K562 (cell line): ENCODE data around the gene ADGRG1. TPM values are rescaled to one million over a fixed set of nuclear protein-coding genes. Genes with fewer than 3 reads are reported as not detected.
A peak's percentile ranks its signal among the peaks of the same experiment; 100 is the strongest.

Source experiments
- CEBPB ChIP-seq: fragments of 450-650 bp; IDR thresholded peaks from 2 replicates; pipeline ENCODE4 v1.6.1; 2016; ENCODE audit warnings: missing genetic modification characterization, missing compliant biosample characterization
- FOXJ3 ChIP-seq: sonication (generic); formaldehyde crosslinking; IDR thresholded peaks from 2 replicates; pipeline ENCODE4 v1.4.0; 2020; ENCODE audit warnings: mild to moderate bottlenecking, missing genetic modification reagents
- MAFF ChIP-seq: IDR thresholded peaks from 2 replicates; pipeline ENCODE4 v1.6.1; 2012; ENCODE audit warnings: low read length, improper control_type of control experiment
- PTRF ChIP-seq: fragments of 450-650 bp; IDR thresholded peaks from 2 replicates; pipeline ENCODE4 v1.6.1; 2016; ENCODE audit warnings: mild to moderate bottlenecking, missing genetic modification characterization, missing compliant biosample characterization
- SMARCE1 ChIP-seq: fragments of 450-650 bp; IDR thresholded peaks from 2 replicates; pipeline ENCODE4 v1.7.1; 2016; ENCODE audit warnings: mild to moderate bottlenecking
- TAF9B ChIP-seq: fragments of 450-650 bp; IDR thresholded peaks from 2 replicates; pipeline ENCODE4 v1.6.1; 2018; ENCODE audit warnings: mild to moderate bottlenecking; ENCODE audit not compliant: partially characterized antibody
- TAL1 ChIP-seq: fragments of 450-650 bp; IDR thresholded peaks from 2 replicates; pipeline ENCODE4 v1.6.1; 2016; ENCODE audit warnings: mild to moderate bottlenecking
- TRIM24 ChIP-seq, 2 experiments: fragments of 450-650 bp; IDR thresholded peaks; 2 replicates each; pipeline ENCODE4 v1.6.1; 2016
- XRCC5 ChIP-seq: fragments of 200-400 bp; formaldehyde crosslinking; IDR thresholded peaks from 2 replicates; pipeline ENCODE4 v1.6.1; 2017; ENCODE audit warnings: low read depth, mild to moderate bottlenecking, low read length
- ZNF146 ChIP-seq: IDR thresholded peaks from one replicate; pipeline ENCODE4 v1.6.1; 2018; ENCODE audit warnings: missing compliant biosample characterization; ENCODE audit not compliant: unreplicated experiment
- ZNF316 ChIP-seq: fragments of 450-650 bp; IDR thresholded peaks from 2 replicates; pipeline ENCODE4 v1.6.1; 2016
- polyA plus RNA-seq, 8 experiments: library from polyadenylated mRNA; depleted of rRNA in 4 of 8; stranded (reverse) in 5 of 8; unstranded in 3 of 8; fragments of >200 nt; fragmentation: Nextera tagmentation in 2 of 8; fragmentation: Illumina TruSeq in 1 of 8; extraction: Ambion mirVana in 2 of 8; extraction: Trizol in 1 of 8; gene quantifications; 2 replicates each; pipeline versions ENCODE4 v1.2.1 to v1.2.3, GENCODE V29; 2011 to 2014; ENCODE audit warnings: inconsistent platforms in 1 of 8, missing spikeins in 1 of 8
- total RNA-seq, 7 experiments: library from RNA; depleted of rRNA in 6 of 7; stranded (reverse); fragments of >200 nt in 6 of 7; fragmentation: Illumina TruSeq in 2 of 7; extraction: Trizol in 2 of 7; gene quantifications; 2 replicates each; pipeline versions ENCODE4 v1.2.1 to v1.2.3, GENCODE V29; 2011 to 2021; ENCODE audit warnings: low replicate concordance in 1 of 7
- TF ChIP-seq, protein P1 (sequence below): sonication (generic); formaldehyde crosslinking; IDR thresholded peaks from 2 replicates; pipeline ENCODE4 v1.8.1; 2022; ENCODE audit warnings: missing genetic modification reagents
- TF ChIP-seq, protein P2 (sequence below), 2 experiments: fragments of 450-650 bp in 1 of 2; sonication (generic) in 1 of 2; formaldehyde crosslinking in 1 of 2; IDR thresholded peaks in 1 of 2; conservative IDR thresholded peaks in 1 of 2; 2 replicates each; pipeline versions ENCODE4 v1.6.1 to v1.8.1; 2016 to 2023; ENCODE audit warnings: mild to moderate bottlenecking in 2 of 2, moderate library complexity in 2 of 2, inconsistent platforms in 1 of 2, missing genetic modification reagents in 1 of 2
- TF ChIP-seq, protein P3 (sequence below): sonication (generic); formaldehyde crosslinking; IDR thresholded peaks from 2 replicates; pipeline ENCODE4 v1.8.0; 2022; ENCODE audit warnings: missing genetic modification reagents, mild to moderate bottlenecking, borderline replicate concordance
- TF ChIP-seq, protein P4 (sequence below), 2 experiments: fragments of 150-350 bp in 1 of 2; IDR thresholded peaks; 2 replicates each; pipeline ENCODE4 v1.6.1; 2012 to 2016; ENCODE audit warnings: low read depth in 2 of 2, low read length in 2 of 2, mild to moderate bottlenecking in 1 of 2, moderate library complexity in 1 of 2
- TF ChIP-seq, protein P5 (sequence below): fragments of 450-650 bp; IDR thresholded peaks from 2 replicates; pipeline ENCODE4 v1.6.1; 2017; ENCODE audit warnings: mild to moderate bottlenecking, moderate library complexity
- TF ChIP-seq, protein P6 (sequence below): fragments of 250-450 bp; sonication (Bioruptor Pico); IDR thresholded peaks from 2 replicates; pipeline ENCODE4 v1.8.0; 2022; ENCODE audit warnings: moderate library complexity, mild to moderate bottlenecking, inconsistent platforms

The ADGRG1 gene
- total and polyA plus RNA-seq, 9 of the 15 experiments (the other 6 are each of a cell fraction or from before 2014, with no cell fraction given): 0.04 to 0.31 (median 0.16) TPM; not detected in 6

DNA sequence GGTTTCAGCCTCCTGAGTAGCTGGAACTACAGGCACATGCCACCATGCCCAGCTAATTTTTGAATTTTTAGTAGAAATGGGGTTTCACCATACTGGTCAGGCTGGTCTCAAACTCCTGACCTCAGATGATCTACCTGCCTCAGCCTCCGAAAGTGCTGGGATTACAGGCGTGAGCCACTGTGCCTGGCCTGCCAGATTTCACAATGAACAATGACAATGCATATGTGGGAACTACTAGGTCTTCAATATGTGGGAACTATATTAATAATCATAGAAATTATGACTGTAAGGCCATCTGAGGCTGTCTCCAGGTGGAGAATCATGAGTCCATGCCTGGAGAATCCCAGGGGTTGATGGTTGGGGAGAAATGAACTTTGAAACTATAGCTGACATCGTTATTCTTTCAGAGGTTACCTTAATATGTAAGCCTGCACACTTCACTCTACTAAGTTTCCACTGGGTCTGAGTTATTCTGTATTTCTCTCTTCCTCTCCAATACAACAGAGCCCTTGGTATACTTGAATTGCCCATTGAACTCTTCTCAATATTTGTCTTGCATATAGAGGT lies 59.0 kb downstream of the ADGRG1 start (continued):
- TF ChIP-seq, protein P1, sequence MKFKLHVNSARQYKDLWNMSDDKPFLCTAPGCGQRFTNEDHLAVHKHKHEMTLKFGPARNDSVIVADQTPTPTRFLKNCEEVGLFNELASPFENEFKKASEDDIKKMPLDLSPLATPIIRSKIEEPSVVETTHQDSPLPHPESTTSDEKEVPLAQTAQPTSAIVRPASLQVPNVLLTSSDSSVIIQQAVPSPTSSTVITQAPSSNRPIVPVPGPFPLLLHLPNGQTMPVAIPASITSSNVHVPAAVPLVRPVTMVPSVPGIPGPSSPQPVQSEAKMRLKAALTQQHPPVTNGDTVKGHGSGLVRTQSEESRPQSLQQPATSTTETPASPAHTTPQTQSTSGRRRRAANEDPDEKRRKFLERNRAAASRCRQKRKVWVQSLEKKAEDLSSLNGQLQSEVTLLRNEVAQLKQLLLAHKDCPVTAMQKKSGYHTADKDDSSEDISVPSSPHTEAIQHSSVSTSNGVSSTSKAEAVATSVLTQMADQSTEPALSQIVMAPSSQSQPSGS (CRISPR knock-in tag): no peak
- no peak for TF ChIP-seq PTRF (tag)
- peak; percentile 21; the same call in 1 of the 2 replicates for TF ChIP-seq TAL1
- TF ChIP-seq SMARCE1: 0 out of 2 replicates have a peak, but pooled peaks have one; percentile 20
- no peak for TF ChIP-seq XRCC5
- TF ChIP-seq FOXJ3 (CRISPR knock-in tag): no peak
- no peak for TF ChIP-seq TAF9B
- TF ChIP-seq TRIM24 (IDR thresholded peaks at IDR 0.05): peak in 1 of 2 experiments; percentile 66; a peak in 2 of 4 replicates
- TF ChIP-seq, protein P2, sequence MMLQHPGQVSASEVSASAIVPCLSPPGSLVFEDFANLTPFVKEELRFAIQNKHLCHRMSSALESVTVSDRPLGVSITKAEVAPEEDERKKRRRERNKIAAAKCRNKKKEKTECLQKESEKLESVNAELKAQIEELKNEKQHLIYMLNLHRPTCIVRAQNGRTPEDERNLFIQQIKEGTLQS (IDR thresholded peaks at IDR 0.05): peak; percentile 13; the same call in 1 of the 2 replicates
- TF ChIP-seq, protein P2 (CRISPR knock-in tag; conservative IDR thresholded peaks at IDR 0.05): no peak
- TF ChIP-seq, protein P3, sequence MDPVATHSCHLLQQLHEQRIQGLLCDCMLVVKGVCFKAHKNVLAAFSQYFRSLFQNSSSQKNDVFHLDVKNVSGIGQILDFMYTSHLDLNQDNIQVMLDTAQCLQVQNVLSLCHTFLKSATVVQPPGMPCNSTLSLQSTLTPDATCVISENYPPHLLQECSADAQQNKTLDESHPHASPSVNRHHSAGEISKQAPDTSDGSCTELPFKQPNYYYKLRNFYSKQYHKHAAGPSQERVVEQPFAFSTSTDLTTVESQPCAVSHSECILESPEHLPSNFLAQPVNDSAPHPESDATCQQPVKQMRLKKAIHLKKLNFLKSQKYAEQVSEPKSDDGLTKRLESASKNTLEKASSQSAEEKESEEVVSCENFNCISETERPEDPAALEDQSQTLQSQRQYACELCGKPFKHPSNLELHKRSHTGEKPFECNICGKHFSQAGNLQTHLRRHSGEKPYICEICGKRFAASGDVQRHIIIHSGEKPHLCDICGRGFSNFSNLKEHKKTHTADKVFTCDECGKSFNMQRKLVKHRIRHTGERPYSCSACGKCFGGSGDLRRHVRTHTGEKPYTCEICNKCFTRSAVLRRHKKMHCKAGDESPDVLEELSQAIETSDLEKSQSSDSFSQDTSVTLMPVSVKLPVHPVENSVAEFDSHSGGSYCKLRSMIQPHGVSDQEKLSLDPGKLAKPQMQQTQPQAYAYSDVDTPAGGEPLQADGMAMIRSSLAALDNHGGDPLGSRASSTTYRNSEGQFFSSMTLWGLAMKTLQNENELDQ (CRISPR knock-in tag): no peak
- TF ChIP-seq, protein P4, sequence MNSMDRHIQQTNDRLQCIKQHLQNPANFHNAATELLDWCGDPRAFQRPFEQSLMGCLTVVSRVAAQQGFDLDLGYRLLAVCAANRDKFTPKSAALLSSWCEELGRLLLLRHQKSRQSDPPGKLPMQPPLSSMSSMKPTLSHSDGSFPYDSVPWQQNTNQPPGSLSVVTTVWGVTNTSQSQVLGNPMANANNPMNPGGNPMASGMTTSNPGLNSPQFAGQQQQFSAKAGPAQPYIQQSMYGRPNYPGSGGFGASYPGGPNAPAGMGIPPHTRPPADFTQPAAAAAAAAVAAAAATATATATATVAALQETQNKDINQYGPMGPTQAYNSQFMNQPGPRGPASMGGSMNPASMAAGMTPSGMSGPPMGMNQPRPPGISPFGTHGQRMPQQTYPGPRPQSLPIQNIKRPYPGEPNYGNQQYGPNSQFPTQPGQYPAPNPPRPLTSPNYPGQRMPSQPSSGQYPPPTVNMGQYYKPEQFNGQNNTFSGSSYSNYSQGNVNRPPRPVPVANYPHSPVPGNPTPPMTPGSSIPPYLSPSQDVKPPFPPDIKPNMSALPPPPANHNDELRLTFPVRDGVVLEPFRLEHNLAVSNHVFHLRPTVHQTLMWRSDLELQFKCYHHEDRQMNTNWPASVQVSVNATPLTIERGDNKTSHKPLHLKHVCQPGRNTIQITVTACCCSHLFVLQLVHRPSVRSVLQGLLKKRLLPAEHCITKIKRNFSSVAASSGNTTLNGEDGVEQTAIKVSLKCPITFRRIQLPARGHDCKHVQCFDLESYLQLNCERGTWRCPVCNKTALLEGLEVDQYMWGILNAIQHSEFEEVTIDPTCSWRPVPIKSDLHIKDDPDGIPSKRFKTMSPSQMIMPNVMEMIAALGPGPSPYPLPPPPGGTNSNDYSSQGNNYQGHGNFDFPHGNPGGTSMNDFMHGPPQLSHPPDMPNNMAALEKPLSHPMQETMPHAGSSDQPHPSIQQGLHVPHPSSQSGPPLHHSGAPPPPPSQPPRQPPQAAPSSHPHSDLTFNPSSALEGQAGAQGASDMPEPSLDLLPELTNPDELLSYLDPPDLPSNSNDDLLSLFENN (IDR thresholded peaks at IDR 0.05; ENCODE audit: low read depth in 2 of 2, low read length in 2 of 2): no peak
- TF ChIP-seq, protein P5, sequence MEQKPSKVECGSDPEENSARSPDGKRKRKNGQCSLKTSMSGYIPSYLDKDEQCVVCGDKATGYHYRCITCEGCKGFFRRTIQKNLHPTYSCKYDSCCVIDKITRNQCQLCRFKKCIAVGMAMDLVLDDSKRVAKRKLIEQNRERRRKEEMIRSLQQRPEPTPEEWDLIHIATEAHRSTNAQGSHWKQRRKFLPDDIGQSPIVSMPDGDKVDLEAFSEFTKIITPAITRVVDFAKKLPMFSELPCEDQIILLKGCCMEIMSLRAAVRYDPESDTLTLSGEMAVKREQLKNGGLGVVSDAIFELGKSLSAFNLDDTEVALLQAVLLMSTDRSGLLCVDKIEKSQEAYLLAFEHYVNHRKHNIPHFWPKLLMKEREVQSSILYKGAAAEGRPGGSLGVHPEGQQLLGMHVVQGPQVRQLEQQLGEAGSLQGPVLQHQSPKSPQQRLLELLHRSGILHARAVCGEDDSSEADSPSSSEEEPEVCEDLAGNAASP: no peak
- peak; percentile 50 for TF ChIP-seq MAFF
- TF ChIP-seq CEBPB (tag): peak; percentile 94
- TF ChIP-seq, protein P6, sequence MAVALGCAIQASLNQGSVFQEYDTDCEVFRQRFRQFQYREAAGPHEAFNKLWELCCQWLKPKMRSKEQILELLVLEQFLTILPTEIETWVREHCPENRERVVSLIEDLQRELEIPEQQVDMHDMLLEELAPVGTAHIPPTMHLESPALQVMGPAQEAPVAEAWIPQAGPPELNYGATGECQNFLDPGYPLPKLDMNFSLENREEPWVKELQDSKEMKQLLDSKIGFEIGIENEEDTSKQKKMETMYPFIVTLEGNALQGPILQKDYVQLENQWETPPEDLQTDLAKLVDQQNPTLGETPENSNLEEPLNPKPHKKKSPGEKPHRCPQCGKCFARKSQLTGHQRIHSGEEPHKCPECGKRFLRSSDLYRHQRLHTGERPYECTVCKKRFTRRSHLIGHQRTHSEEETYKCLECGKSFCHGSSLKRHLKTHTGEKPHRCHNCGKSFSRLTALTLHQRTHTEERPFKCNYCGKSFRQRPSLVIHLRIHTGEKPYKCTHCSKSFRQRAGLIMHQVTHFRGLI (CRISPR knock-in tag): no peak
- no peak for TF ChIP-seq ZNF146 (CRISPR knock-in tag)
- TF ChIP-seq ZNF316: peak; percentile 75
